GM18907 (cell line): ENCODE data around the gene SMG7.

ENCODE experiments used
- ATAC-seq: cut with Tn5 transposase; IDR thresholded peaks from one replicate; pipeline ENCODE4 v1.9.1; 2021; ENCODE audit warnings: mild to moderate bottlenecking, moderate library complexity; ENCODE audit not compliant: unreplicated experiment

Gene SMG7

GRCh38 chr1:183505454-183506089, 33.3 kb downstream of the SMG7 start:
- no peak for ATAC-seq

GRCh38 chr1:183506561-183506960, 34.3 kb downstream of the SMG7 start:
- no peak for ATAC-seq

- ATAC-seq: no peak
Observed at GRCh38 chr1:183508694-183509093, 36.4 kb downstream of the SMG7 start.

- no peak for ATAC-seq
Observed at GRCh38 chr1:183512450-183512849, 40.2 kb downstream of the SMG7 start.

GRCh38 chr1:183514235-183514634, 41.9 kb downstream of the SMG7 start:
- ATAC-seq: no peak

GRCh38 chr1:183515002-183515689, 42.8 kb downstream of the SMG7 start:
- ATAC-seq: no peak

- ATAC-seq: no peak
Observed at GRCh38 chr1:183516725-183517124, 44.4 kb downstream of the SMG7 start.

- ATAC-seq: no peak
Observed at GRCh38 chr1:183517401-183517800, 45.1 kb downstream of the SMG7 start.

- ATAC-seq: no peak
Observed at GRCh38 chr1:183520379-183520778, 48.1 kb downstream of the SMG7 start.

- ATAC-seq: no peak
Observed at GRCh38 chr1:183522104-183522503, 49.8 kb downstream of the SMG7 start.

GRCh38 chr1:183528577-183528976, 56.3 kb downstream of the SMG7 start:
- no peak for ATAC-seq

- no peak for ATAC-seq
Observed at GRCh38 chr1:183533617-183534174, 61.4 kb downstream of the SMG7 start.

- no peak for ATAC-seq
Observed at GRCh38 chr1:183537405-183537804, 65.1 kb downstream of the SMG7 start.

GRCh38 chr1:183543619-183544204, 71.4 kb downstream of the SMG7 start:
- ATAC-seq: peak; percentile 60

- no peak for ATAC-seq
Observed at GRCh38 chr1:183544598-183545297, 72.4 kb downstream of the SMG7 start.

- ATAC-seq: no peak
Observed at GRCh38 chr1:183546427-183546826, 74.1 kb downstream of the SMG7 start.

- no peak for ATAC-seq
Observed at GRCh38 chr1:183548116-183548515, 75.8 kb downstream of the SMG7 start.

- ATAC-seq: no peak
Observed at GRCh38 chr1:183550915-183551314, 78.6 kb downstream of the SMG7 start.

GRCh38 chr1:183551924-183552323, 79.6 kb downstream of the SMG7 start:
- no peak for ATAC-seq

GRCh38 chr1:183552441-183552840, 80.1 kb downstream of the SMG7 start:
- ATAC-seq: no peak

- no peak for ATAC-seq
Observed at GRCh38 chr1:183552891-183553290, 80.6 kb downstream of the SMG7 start.
